ENCODE data around the gene INCA1.
"Not testable (repeated sequence)": the region's sequence is repeated elsewhere in the genome, so short reads cannot be mapped to it uniquely, and the experiment has no call there.

The INCA1 gene, protein sequence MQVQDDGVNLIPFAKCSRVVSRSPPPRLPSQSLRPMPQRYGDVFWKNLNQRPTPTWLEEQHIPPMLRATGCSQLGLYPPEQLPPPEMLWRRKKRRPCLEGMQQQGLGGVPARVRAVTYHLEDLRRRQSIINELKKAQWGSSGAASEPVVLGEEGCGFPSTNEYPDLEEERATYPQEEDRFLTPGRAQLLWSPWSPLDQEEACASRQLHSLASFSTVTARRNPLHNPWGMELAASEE

DNA sequence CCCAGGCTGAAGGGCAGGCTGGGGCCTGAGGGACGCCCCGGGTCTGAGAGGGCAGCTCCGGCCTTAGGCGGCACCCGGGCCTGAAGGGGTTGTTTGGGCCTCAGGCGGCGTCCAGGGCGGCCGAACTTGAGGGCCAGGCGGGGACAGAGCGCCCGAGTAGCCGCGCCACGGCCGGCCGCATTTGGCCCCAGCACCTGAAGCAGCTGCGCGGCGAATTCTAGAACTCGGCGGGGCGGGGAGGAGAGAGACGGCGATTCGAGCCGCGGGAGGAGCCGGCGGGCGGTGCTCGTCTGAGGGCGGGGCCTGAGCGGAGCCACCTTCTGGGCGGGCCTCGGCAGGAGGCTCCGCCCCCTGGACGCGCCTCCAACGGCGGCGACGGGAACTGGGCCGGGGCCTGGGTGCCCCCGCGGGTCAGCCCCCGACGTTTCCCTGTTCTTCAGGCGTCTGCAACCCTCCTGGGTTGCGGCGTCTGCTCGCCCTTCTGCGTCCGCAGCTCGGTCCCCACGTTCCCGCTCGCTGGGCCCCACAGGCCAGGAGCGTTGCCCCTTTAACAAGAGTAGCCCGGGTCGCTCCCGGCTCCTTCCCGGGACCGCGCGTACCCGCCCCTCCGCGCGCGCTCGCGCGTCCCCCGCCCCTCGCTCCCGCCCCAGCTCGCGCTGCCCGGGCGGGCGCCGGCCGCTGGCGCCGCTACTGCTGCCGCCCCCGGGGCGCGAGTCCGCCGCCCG, at the start of gene INCA1, which contains the start of gene KIF1C:
TSS of gene INCA1 (minus strand) at position 221 of the 725 bp plus-strand sequence. CDS start 3,085 bp downstream, outside the sequence.
TSS of gene KIF1C (plus strand) at position 649 of the 725 bp plus-strand sequence. CDS start 2,297 bp downstream, outside the sequence.
- DNase-seq (ENCODE audit: low read depth in 3 of 3): peak; percentile 83 to 85 (median 85)

DNA sequence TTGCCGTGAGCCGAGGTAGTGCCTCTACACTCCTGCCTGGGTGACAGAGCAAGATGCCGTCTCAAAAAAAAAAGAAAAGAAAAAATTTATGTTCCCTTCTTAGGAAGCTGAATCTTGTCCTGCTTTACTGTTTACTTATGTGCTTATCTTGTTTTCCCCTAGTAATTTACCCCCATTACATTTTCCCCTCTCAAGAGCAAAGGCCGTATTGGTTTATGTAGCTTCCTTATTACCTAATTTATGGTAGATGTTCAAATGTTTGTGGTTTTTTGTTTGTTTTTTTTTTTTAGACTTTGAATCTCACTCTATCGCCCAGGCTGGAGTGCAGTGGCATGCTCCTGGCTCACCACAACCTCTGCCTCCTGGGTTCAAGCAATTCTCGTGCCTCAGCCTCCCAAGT, 48.2 kb upstream of the INCA1 start:
- DNase-seq (ENCODE audit: low read depth in 3 of 3): no peak

DNA sequence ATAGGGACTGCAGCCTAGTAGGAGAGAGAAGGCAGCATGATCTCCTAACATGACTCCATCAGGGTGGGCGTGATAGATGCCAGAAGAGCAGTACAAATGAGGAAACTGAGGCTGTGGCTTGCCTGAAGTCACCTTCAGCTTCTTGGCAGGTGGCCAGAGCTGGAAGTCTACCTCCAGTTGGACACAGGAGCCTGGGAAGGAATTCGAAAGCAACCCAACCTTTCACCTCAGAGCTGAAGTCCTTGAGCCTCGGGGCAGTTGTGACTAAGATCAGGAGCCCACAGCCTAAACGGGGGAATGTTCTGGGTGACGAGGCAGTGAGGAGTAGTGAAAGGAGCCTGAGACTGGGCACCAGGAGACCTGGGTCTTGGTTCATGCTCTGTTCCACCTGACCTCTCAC, 47.3 kb upstream of the INCA1 start:
- DNase-seq (ENCODE audit: low read depth in 3 of 3): no peak

DNA sequence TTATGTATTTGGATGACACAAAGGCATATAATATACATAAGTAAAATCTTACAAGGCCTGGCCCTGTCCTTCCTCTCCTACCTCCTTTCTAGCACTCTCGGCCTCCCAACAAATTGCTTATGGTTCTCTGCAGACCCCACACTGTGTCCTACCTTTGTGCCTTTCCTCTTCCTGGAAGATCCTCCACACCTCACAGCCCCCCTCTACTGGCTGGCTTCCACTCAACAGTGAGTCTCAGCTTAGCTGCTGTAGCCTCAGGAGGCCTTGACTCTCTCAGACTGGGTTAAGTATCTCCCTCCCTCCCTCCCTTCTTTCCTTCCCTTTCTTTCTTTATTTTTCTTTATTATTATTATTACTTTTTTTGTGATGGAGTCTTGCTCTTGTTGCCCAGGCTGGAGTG, 46.2 kb upstream of the INCA1 start:
- no peak for DNase-seq (ENCODE audit: low read depth in 3 of 3)

DNA sequence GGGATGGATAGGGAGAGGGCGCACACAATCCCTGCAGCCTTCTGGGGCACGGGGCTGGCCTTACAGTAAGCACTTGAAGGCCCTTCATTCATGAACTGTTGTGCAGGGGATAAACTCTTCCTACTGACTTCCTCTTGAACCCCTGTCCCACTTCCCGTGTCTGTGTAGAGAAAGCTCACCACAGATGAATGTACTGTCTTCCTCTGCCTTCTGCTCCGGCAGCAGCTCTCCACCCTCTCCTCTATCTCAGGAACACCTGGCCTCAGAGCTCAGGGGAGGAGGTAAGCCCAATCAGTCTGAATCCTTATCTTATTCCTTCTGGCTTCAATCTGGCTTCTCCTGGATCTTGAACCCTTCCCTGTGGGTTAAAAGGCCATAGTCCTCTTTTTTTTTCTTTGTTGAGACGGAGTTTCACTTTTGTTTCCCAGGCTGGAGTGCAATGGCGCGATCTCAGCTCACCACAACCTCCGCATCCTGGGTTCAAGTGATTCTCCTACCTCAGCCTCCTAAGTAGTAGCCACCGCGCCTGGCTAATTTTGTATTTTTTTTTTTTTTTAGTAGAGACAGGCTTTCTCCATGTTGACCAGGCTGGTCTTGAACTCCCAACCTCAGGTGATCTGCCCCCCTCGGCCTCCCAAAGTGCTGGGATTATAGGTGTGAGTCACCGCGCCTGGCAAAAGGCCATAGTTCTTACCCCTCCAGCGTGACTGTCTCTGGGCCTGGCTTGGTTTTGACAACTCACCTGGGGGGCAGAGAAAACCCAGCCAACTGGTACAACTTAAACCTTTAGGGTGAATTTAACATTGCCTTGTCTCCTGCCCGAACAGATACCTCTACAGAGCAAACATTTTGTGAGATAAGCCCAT, 45.1 kb upstream of the INCA1 start:
- DNase-seq (ENCODE audit: low read depth in 3 of 3): peak in 1 of 3 experiments; percentile 24

DNA sequence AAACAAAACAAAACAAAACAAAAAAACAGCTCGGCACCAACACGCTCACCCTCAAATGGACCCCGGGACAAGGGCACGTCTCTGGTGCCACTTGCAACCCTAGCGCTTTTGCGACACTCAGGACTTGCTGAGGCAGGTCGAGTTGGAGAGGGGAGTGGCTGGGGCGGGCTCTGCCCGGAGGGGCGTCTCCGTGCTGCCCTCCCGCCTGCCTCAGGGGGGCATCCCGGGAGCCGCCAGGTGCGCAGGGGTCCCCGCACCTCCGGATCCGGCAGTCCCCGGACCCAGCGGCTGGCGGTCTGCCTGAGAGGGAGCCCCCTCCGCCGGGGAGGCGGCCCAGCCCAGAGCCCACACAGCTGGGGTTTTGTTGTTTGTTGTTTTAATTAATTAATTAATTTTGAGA, 38.0 kb upstream of the INCA1 start, which contains the start of gene SLC52A1:
TSS of gene SLC52A1 (minus strand) at position 112 of the 400 bp plus-strand sequence. CDS start 820 bp downstream, outside the sequence.
- DNase-seq (ENCODE audit: low read depth in 3 of 3): no peak

DNA sequence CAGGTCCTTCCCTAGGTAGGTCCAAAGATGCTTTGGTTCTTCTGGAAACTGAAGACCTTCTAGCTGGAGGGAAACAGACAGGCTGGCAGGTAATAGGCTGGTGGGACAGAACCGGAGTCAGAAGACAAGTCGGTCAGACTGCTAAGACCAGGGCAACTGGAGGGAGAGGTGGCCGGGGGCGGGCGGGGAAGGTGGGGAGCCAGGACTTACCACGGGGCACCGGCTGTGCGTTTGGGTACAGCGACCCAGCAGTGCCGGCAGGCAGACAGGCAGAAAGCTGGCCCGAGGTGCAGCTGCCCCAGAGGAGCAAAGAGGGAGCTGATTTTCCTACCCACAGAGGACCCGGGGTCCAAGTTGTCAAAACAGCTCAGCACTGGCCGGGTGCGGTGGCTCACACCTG, 37.3 kb upstream of the INCA1 start:
- DNase-seq (ENCODE audit: low read depth in 3 of 3): no peak

DNA sequence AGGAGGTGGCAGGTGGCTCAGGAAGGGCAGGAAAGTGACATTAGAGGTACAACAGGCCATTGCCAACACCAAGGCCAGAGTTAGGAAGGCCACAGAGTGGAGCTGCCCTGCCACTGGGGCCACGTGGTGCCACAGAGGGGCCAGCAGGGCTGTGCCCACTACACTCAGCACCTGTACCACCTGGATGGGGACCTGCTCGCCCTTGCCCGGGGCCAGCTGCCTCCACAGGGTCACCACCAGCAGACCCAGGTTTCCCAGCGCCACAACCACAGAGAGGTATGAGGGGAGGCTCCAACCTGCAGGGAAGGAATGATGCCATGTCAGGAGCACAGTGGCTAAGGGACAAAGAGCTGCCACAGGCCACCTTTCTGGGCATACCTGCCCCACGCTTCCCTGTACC, 36.7 kb upstream of the INCA1 start:
- DNase-seq (ENCODE audit: low read depth in 3 of 3): no peak

DNA sequence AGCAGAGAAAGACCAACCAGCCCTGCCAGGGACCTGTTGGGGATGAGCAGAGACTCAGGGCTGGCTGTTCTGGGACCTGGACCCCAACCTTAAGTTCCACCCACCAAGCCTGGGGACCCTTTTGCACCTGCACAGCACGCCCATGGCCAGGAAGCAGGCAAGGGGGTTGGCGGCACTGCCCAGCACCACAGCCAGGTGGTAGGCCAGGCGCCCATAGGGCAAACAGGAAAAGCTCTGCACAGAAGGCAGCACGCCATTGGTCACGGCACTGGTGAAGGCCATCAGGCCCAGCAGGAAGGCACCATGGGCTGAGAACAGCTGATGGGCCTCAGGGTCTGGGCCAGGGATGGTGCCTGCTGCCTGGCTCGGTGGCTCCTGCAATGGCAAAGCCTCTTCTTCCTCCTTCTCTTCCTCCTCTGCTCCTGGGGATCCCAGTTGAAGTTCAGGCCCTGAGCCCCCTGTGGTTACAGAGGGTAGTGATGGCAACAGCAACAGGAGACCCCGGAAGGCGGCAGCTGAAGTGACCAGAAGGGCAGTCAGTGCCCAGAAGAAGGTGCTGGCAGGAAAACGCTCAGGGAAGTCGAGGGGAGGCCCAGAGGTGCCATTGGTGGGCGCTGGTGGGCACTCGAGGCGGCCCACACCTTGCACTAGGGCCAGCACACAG, 36.2 kb upstream of the INCA1 start:
- DNase-seq (ENCODE audit: low read depth in 3 of 3): no peak

DNA sequence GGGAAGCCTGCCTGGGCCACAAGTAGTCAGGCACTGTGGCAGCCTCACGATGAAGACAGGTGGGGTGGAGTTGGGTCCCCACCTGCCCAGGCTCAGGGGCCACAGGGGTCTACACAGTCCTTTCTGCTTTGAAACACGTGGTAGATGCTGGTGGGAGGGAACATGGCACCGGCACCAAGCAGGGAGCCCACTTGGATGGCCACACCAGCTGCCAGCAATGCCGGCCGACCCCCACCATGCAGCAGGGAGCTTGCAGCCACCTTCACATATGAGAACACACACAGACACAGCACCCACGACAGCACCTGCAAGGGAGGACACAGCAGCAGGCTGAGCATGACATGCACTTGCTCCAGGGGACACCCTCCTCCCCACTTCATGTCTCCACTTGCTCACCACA, 35.5 kb upstream of the INCA1 start:
- DNase-seq (ENCODE audit: low read depth in 3 of 3): no peak

DNA sequence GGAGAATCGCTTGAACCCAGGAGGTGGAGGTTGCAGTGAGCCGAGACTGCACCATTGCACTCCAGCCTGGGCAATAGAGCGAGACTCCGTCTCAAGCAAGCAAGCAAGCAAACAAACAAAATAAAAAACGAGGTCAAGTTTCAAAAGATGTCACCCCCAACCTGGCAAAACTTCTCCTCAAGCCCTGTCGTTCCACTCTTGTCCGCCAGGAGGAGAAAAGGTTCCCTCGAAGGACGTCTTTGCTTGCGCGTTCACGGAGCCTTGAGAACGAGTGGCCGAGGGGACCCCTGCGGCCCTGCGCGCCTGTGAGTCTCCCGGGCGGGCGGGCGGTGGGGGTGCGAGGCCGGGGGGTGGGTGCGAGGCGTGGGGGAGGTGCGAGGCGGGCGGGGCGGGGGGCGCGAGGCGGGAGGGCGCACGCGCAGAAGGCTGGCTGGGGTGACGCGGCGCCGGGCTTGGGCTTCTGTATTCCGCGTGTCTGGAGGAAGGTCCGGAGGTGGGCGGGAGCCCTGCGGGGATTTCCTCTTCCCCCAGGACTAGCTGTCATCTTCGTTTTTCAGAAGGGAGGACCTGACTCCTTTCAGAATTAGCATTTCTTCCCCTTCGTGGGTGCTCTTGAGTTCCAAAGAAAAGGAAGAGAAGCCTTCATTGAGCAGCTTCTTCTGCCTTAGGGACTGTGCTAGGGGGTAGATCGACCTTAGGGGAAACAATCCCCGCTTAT, 34.2 kb upstream of the INCA1 start:
- peak; percentile 70 to 77 (median 74) for DNase-seq (ENCODE audit: low read depth in 3 of 3)

DNA sequence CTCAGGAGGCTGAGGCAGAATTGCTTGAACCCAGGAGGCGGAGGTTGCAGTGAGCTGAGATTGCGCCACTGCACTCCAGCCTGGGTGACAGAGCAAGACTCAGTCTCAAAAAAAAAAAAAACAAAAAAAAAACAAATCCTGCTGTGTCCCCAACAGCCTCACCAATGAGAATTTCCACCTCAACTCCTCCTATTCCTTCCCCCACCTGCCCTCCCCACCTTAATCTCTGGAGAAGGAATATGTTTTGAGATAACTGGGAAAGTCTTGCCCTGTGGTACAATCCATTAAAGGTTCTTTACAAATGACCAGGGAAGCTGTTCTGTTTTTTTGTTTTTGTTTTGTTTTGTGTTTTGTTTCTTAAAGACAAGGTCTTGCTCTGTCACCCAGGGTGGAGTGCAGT, 32.8 kb upstream of the INCA1 start:
- DNase-seq (ENCODE audit: low read depth in 3 of 3): not testable (repeated sequence)

DNA sequence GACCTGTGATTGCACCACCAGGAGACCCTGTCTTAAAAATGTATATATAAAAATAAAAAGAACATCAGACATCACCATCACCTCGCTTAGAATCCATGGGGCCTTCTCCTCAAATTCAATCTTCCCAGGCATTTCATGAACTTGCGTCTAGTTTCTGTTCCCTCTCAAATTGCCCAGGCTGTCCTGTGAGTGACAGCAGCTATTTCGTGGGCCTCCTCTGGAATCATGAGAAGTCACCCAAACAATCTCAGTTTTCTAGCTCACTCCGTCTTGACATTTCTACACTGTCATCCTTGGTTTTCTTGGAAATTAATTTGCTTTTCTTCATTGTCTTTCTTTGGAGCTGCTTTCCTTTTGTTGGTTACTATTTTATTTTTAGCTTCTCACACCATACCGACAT, 30.6 kb upstream of the INCA1 start:
- DNase-seq (ENCODE audit: low read depth in 3 of 3): no peak

DNA sequence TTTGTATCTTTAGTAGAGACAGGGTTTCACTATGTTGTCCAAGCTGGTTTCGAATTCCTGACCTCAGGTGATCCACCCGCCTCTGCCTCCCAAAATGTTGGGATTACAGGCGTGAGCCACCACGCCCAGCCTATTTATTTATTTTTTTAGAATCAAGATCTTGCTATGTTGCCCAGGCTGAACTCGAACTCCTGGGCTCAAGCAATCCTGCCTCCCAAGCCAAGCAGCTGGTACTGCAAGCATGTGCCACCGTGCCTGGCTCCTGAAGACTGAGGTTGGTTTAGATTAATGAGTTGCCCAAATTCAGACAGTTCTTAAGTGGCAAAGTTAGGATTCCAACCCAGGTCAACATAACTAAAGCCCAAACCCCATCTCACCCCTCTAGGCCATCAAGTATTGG, 30.0 kb upstream of the INCA1 start:
- no peak for DNase-seq (ENCODE audit: low read depth in 3 of 3)

DNA sequence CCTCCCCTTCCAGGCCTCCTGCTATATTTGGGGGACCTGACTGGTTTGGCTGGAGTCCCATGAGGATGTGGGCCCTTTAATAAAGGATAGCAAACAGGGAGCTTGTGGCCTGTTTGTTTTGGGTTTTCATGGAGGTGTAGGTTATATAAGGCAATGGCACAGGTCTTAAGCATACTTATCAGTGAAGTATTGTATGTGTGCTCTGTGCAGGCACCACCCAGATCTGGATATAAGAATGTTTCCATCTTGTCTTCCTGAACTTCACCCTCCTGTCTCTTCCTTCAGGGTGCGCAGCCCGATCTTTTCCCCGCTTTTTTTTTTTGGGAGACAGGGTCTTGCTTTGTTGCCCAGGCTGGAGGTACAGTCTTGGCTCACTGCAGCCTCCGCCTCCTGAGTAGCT, 27.3 kb upstream of the INCA1 start:
- DNase-seq (ENCODE audit: low read depth in 3 of 3): no peak

DNA sequence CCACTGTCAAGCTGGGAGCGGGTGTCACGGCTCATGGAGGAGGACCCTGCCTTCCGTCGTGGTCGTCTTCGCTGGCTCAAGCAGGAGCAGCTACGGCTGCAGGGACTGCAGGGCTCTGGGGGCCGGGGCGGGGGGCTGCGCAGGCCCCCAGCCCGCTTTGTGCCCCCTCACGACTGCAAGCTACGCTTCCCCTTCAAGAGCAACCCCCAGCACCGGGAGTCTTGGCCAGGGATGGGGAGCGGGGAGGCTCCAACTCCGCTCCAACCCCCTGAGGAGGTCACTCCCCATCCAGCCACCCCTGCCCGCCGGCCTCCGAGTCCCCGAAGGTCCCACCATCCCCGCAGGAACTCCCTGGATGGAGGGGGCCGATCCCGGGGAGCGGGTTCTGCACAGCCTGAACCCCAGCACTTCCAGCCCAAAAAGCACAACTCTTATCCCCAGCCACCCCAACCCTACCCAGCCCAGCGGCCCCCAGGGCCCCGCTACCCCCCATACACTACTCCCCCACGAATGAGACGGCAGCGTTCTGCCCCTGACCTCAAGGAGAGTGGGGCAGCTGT, 26.3 kb upstream of the INCA1 start:
- DNase-seq (ENCODE audit: low read depth in 3 of 3): no peak

DNA sequence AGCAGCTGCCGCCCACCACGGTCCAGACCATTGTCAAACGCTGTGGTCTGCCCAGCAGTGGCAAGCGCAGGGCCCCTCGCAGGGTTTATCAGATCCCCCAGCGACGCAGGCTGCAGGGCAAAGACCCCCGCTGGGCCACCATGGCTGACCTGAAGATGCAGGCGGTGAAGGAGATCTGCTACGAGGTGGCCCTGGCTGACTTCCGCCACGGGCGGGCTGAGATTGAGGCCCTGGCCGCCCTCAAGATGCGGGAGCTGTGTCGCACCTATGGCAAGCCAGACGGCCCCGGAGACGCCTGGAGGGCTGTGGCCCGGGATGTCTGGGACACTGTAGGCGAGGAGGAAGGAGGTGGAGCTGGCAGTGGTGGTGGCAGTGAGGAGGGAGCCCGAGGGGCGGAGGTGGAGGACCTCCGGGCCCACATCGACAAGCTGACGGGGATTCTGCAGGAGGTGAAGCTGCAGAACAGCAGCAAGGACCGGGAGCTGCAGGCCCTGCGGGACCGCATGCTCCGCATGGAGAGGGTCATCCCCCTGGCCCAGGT, 24.9 kb upstream of the INCA1 start:
- DNase-seq (ENCODE audit: low read depth in 3 of 3): no peak

DNA sequence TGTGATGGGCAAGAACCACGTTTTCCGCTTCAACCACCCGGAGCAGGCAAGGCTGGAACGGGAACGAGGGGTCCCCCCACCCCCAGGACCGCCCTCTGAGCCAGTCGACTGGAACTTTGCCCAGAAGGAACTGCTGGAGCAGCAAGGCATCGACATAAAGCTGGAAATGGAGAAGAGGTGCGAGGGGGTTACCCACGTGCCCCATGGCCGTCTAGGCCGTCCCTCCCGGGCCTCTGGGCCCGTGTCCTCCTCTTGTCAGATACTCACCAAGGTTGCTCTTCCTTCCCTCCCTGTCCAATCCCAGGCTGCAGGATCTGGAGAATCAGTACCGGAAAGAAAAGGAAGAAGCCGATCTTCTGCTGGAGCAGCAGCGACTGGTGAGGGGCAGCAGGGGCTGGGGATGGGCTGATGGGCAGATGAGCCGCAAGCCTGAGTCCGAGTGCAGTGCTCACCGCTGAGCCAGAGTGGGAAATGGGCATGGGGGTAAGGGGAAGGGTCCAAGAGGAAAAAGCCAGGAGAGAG, 23.2 kb upstream of the INCA1 start:
- no peak for DNase-seq (ENCODE audit: low read depth in 3 of 3)

DNA sequence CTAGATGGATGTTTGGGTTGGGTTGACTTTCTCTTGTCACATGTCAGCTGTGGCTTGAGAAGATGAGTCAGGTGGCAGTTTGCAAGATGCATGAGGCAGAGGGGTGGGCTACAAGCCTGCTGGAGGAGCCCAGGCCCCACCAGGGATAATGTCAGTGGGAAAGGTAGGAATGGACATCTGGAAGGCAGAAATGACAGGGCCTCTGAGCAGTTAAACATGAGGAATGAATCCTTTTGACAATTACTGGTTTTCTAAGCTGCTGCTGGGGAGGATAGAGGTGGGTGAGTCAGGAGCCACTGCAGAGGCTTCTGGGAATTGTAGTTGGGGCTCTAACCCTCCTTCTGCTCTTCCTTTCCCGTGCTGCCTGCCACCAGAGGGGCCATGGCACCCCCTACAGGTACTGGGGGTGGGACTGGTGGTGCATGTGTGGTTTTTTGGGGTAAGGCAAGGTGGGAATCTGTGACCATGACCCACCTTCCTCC, 22.2 kb upstream of the INCA1 start:
- peak in 2 of 3 experiments; percentile 22 to 32 for DNase-seq (ENCODE audit: low read depth in 3 of 3)

DNA sequence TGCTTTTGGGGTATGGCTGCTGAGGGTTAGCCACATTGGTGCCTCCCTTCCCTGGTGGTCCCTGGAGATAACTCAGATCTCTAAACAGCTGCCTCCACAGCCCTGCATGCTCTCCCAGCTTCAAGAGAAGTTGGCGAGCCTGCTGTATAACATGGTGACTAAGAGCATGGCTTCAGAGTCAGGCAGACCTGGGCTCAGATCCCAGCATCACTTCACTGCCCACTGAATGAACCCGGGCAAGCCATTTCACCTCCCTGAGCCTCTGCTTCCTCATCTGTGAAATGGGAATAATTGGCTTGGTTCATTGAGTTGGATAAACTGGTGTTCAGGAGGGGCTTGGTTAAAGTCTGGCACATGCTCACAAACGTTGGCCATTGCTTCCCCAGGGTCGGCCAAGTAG, 17.0 kb upstream of the INCA1 start:
- no peak for DNase-seq (ENCODE audit: low read depth in 3 of 3)
